Dendritic cell treated with granulocyte-macrophage colony-stimulating factor and Interleukin-4, amounts not matched to agents 40 ng/mL and 50 ng/mL, for 4 days (primary cell): Measurements from ENCODE around the gene GALNT2.

Source experiments
- H3K27ac Mint-ChIP-seq: one replicate; pipeline ENCODE4 v1.8.0; 2022; ENCODE audit warnings: mild to moderate bottlenecking, mixed read lengths
- H3K27me3 Mint-ChIP-seq: one replicate; pipeline ENCODE4 v1.8.0; 2022; ENCODE audit warnings: mild to moderate bottlenecking, mixed read lengths
- H3K36me3 Mint-ChIP-seq: one replicate; pipeline ENCODE4 v1.8.0; 2022; ENCODE audit warnings: low read depth, mixed read lengths
- H3K4me1 Mint-ChIP-seq: one replicate; pipeline ENCODE4 v1.8.0; 2022; ENCODE audit warnings: low read depth, mixed read lengths
- H3K4me3 Mint-ChIP-seq: one replicate; pipeline ENCODE4 v1.8.0; 2022; ENCODE audit warnings: mild to moderate bottlenecking, moderate library complexity, mixed read lengths
- H3K9me3 Mint-ChIP-seq: one replicate; pipeline ENCODE4 v1.8.0; 2022; ENCODE audit warnings: mixed read lengths
- intact Hi-C: fragments of 100-400 bp; cut with micrococcal nuclease; formaldehyde crosslinking; loops from one replicate; pipeline ENCODE4 v1.15.0; 2022

Gene GALNT2

GRCh38 chr1:230262867-230263567 is 196.0 kb downstream of the GALNT2 start:
- intact Hi-C loops, result loop anchor here (10.0 kb wide), 1 partner anchor 178 kb away; no protein-coding TSS in a partner anchor
- H3K27me3 Mint-ChIP-seq, result no peaks in the 10 kb centered on the region
- peaks cover 5% of the 10 kb centered on the region for H3K4me1 Mint-ChIP-seq
- no peak overlapping the region for H3K27ac Mint-ChIP-seq
- no peaks in the 10 kb centered on the region for H3K9me3 Mint-ChIP-seq
- H3K4me3 Mint-ChIP-seq, result no peak overlapping the region
- H3K36me3 Mint-ChIP-seq, result peaks cover 75% of the 10 kb centered on the region

DNA sequence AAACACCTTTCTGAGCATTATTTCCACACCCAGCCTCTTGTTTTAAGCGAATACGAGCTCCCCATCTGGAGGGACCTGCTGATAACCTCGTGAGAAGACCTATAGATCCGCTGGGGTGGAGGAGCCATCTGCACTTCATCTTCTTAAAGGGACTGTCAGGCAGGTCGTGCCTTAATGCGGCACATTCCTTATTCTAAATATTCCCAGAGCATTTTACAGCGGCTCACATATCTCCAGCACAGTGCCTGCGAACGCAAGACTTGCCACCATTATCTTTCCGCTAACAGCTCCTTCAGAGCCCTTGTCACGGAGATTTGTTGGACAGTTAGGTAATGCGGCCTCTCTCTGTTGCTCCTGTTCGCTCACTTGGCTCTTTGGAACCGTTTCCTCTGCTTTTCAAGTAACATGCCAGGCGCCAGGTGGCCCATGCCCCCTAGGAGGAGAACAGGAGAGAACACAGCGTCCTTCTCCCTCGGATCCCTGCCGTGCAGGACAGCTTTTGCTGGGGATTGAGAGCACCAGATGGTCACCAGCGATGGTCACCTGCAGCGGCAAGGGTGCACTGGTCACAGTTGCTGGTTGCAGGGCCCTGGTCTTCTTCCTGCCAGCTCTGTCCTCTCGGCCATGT is 196.6 kb downstream of the GALNT2 start:
- Mint-ChIP-seq H3K9me3 (no peaks in the 10 kb centered on the region), H3K27me3 (no peaks in the 10 kb centered on the region), H3K27ac (no peak overlapping the region), H3K36me3 (peaks cover 71% of the 10 kb centered on the region), H3K4me3 (no peak overlapping the region), H3K4me1 (peaks cover 7% of the 10 kb centered on the region)
- intact Hi-C loops, result loop anchor here (10.0 kb wide), 1 partner anchor 179 kb away; no protein-coding TSS in a partner anchor

GRCh38 chr1:230264342-230264741 is 197.3 kb downstream of the GALNT2 start:
- intact Hi-C loops, result loop anchor here (10.0 kb wide), 1 partner anchor 180 kb away; no protein-coding TSS in a partner anchor
- H3K4me1 Mint-ChIP-seq, result peaks cover 10% of the 10 kb centered on the region
- peaks cover 68% of the 10 kb centered on the region for H3K36me3 Mint-ChIP-seq
- H3K27me3 Mint-ChIP-seq, result no peaks in the 10 kb centered on the region
- no peaks in the 10 kb centered on the region for H3K9me3 Mint-ChIP-seq
- no peak overlapping the region for H3K27ac Mint-ChIP-seq
- H3K4me3 Mint-ChIP-seq, result no peak overlapping the region

DNA sequence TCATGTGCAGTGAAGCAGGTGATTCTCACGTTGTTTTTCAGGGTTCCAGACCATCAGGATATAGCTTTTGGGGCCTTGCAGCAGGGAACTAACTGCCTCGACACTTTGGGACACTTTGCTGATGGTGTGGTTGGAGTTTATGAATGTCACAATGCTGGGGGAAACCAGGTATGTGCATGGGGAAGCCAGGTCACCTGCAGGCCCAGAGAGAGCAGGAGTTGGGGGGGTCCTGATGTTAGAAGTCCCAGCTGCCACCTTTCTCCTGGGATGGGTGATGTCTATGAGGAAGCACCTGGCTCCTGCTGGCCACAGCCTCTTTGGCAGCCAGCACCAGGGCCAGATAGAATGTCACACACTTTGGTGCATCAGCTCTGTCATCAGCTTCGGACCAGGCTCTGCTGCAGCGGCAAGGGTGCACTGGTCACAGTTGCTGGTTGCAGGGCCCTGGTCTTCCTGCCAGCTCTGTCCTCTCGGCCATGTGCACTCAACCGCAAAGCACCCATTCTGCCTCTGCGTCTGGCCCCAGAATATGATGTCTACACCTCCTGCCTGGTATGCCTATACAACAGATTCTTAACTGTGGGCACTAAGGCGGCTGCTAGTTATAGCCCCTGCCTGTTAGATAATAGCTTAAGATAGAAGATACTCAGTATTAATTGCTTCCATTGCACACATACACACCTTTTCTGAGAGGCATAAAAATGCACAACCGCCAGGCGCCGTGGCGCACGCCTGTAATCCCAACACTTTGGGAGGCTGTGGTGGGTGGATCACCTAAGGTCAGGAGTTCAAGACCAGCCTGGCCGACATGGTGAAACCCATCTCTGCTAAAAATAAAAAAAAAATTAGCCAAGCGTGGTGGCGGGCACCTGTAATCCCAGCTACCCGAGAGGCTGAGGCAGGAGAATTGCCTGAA is 198.4 kb downstream of the GALNT2 start:
- intact Hi-C loops, result loop anchor here (5.0 to 10.0 kb wide), 2 partner anchors 73 to 181 kb away; no protein-coding TSS in a partner anchor
- H3K27ac Mint-ChIP-seq, result no peak overlapping the region

DNA sequence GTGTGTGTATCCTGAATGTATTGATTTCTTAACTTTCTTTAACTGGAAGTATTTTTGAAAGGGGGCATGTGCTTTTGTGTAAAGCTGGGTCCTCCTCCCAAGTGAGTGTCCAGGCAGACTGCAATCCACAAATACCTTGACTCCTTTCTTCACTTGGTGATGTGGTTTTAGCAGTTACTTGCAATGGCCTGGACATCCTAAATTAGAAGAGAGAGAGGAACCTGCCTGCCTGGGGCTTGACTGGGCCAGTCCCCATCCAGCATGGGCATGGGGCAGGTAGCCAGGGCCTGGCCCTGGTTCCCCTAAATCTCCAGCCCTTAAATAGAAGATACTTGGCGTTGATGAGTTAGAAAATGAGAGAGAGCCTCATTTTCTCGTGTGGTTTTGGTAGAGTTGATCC is 199.4 kb downstream of the GALNT2 start:
- Mint-ChIP-seq H3K36me3 (peaks cover 70% of the 10 kb centered on the region), H3K27ac (no peak overlapping the region), H3K9me3 (no peaks in the 10 kb centered on the region), H3K27me3 (no peaks in the 10 kb centered on the region), H3K4me3 (no peak overlapping the region), H3K4me1 (peaks cover 5% of the 10 kb centered on the region)
- intact Hi-C loops, result loop anchor here (5.0 to 10.0 kb wide), 2 partner anchors 74 to 182 kb away; no protein-coding TSS in a partner anchor

More for the DNA sequence above, 198.4 kb downstream of the GALNT2 start:
- Mint-ChIP-seq H3K4me3 (no peak overlapping the region), H3K27me3 (no peaks in the 10 kb centered on the region), H3K9me3 (no peaks in the 10 kb centered on the region), H3K36me3 (peaks cover 64% of the 10 kb centered on the region), H3K4me1 (peaks cover 10% of the 10 kb centered on the region)

DNA sequence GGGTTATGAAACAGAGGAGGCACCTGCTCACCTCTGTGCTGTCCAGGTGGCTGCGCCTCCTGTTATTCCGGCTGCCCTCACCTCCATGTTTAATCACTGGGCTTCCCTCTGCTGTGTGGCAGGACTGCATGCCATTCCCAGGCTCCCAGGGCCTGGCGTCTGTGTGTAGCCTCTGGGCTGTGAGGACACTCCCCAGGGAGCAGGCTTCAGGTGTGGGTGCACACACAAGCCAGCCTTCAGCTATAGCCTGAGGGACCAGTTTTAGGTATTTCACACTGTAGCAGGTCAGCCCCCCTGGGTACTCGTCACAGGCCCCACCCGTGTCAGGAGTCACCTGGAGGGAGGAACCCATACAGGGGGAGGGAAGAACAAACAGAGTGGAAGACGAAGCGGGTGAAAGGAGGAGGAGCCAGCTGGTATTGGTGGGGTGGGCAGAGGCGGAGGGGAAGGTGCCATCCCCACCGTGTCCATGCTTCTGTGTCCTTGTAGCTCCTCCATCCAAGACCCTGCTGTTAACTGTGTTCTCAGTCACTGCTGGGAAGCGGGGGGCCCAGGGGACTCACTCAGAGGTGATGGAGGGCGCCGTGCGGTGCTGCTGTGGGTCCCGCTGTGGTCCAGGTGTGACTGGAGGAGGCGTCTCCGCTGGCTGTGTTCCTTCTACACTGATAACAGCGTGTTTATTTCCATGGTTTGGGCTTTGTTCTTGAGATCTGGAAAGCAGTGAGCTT is 200.5 kb downstream of the GALNT2 start:
- Mint-ChIP-seq H3K4me3 (no peak overlapping the region), H3K4me1 (peaks cover 5% of the 10 kb centered on the region), H3K9me3 (no peaks in the 10 kb centered on the region), H3K27me3 (no peaks in the 10 kb centered on the region), H3K27ac (no peak overlapping the region), H3K36me3 (peaks cover 70% of the 10 kb centered on the region)
- intact Hi-C loops, result loop anchor here (5.0 to 10.0 kb wide), 2 partner anchors 75 to 183 kb away; no protein-coding TSS in a partner anchor

GRCh38 chr1:230268371-230269170 is 201.5 kb downstream of the GALNT2 start:
- peaks cover 62% of the 10 kb centered on the region for H3K36me3 Mint-ChIP-seq
- H3K27ac Mint-ChIP-seq, result no peak overlapping the region
- H3K4me1 Mint-ChIP-seq, result peaks cover 11% of the 10 kb centered on the region
- H3K27me3 Mint-ChIP-seq, result no peaks in the 10 kb centered on the region
- intact Hi-C loops, result loop anchor here (5.0 to 10.0 kb wide), 2 partner anchors 76 to 184 kb away; no protein-coding TSS in a partner anchor
- H3K4me3 Mint-ChIP-seq, result no peak overlapping the region
- no peaks in the 10 kb centered on the region for H3K9me3 Mint-ChIP-seq

GRCh38 chr1:230270185-230270558 is 203.1 kb downstream of the GALNT2 start:
- Mint-ChIP-seq H3K9me3 (no peaks in the 10 kb centered on the region), H3K4me1 (peaks cover 21% of the 10 kb centered on the region), H3K27me3 (no peaks in the 10 kb centered on the region), H3K4me3 (no peak overlapping the region), H3K27ac (no peak overlapping the region), H3K36me3 (peaks cover 46% of the 10 kb centered on the region)
- intact Hi-C loops, result no loop called here

DNA sequence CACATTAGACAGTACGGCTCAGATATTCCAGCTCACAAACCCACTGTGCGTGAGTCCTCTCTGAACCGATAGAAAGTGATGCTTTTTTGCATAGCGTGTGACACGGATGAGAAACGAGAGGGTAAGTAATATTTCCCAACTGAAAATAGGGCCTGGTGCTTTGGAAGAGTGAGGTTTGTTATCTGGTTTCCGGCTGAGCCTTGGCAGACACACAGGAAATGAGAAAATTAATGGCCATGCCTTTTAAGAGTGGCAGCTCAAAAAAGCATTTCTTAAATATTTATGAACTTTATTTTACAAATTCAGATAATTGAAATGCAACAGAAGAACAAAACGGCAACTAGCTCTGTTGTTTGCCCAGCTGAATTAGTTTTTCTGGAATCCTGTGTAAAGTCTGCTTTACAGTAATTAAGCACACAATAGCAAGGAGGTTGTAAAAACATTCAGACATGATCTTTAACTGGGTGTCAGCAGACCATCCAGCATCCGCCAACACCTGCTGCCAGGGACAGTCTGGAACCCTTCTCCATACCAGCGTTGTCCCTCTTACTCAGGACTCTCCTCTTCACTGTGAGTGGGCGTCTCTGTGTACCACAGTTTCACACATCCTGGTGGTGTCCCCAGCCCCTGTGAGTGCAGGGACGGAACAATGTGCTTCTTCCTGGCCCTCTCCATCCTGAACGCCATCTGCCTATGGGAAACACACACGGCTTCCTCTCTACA is 203.7 kb downstream of the GALNT2 start:
- H3K27ac Mint-ChIP-seq, result no peak overlapping the region
- H3K4me3 Mint-ChIP-seq, result no peak overlapping the region
- intact Hi-C loops, result no loop called here
- H3K36me3 Mint-ChIP-seq, result peaks cover 40% of the 10 kb centered on the region
- peaks cover 21% of the 10 kb centered on the region for H3K4me1 Mint-ChIP-seq
- no peaks in the 10 kb centered on the region for H3K9me3 Mint-ChIP-seq
- no peaks in the 10 kb centered on the region for H3K27me3 Mint-ChIP-seq

DNA sequence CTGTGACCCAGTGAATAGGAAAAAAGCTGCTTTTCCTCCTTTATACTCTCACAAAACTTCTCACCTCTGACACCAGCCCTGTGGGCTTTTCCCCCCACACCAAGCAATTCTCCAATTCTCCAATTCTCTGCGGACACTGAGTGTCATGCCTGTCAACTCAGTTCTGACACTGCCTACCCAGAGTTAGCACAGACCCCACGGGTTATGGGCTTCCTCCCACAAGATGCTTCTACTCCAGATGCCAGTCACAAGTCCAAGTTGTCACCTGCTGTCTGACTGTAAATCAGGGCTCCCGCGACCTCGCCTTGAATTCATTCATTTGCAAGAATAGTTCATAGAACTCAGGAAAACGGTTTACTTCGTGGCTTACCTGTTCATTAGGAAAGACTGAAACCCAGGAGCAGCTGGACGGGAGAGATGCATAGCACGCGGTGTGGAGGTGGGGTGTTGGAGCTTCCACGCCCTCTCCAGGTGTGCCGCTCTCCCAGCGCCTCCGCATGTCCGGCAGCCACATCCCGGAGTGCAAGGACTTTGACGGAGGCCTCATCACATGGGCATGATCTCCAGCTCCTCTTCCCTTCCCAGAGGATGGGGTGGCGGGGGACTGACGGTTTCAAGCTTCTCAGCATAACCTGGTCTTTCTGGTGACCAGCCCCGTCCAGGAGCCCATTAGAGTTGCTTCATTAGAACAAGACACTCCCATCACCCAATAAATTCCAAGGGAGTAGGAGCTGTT is 204.4 kb downstream of the GALNT2 start:
- no peaks in the 10 kb centered on the region for H3K27me3 Mint-ChIP-seq
- H3K4me1 Mint-ChIP-seq, result peaks cover 21% of the 10 kb centered on the region
- H3K9me3 Mint-ChIP-seq, result no peaks in the 10 kb centered on the region
- peaks cover 37% of the 10 kb centered on the region for H3K36me3 Mint-ChIP-seq
- no peak overlapping the region for H3K27ac Mint-ChIP-seq
- H3K4me3 Mint-ChIP-seq, result no peak overlapping the region
- intact Hi-C loops, result no loop called here

DNA sequence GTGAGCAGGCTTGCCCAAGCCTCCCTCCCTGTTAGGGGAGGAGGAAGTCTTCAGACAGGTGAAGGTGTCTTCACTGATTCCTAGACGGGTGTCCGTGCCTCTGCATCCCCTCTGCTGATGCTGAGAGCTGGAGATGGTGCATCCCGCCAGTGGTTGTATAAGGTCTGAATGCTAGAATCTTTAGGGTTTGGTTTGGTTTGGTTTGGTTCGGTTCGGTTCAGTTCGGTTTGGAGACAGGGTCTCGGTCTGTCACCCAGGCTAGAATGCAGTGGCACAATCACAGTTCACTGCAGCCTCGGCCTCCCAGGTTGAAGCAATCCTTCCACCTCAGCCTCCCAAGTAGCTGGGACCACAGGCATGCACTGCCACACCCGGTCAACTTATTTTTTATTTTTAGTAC is 205.5 kb downstream of the GALNT2 start:
- Mint-ChIP-seq H3K27ac (no peak overlapping the region), H3K9me3 (no peaks in the 10 kb centered on the region), H3K36me3 (peaks cover 37% of the 10 kb centered on the region), H3K4me3 (no peak overlapping the region), H3K27me3 (no peaks in the 10 kb centered on the region), H3K4me1 (peaks cover 21% of the 10 kb centered on the region)
- intact Hi-C loops, result no loop called here
